ENCODE results near the gene MT1E.
"Not testable (repeated sequence)": the region's sequence is repeated elsewhere in the genome, so short reads cannot be mapped to it uniquely, and the experiment has no call there.

MT1E gene

GRCh38 chr16:56607109-56607618 lies 18.4 kb upstream of the MT1E start:
- peak in 1 of 2 donors; percentile 22 for DNase-seq

- no peak for DNase-seq
These were observed 17.9 kb upstream of the MT1E start for GRCh38 chr16:56607675-56608042.

DNA sequence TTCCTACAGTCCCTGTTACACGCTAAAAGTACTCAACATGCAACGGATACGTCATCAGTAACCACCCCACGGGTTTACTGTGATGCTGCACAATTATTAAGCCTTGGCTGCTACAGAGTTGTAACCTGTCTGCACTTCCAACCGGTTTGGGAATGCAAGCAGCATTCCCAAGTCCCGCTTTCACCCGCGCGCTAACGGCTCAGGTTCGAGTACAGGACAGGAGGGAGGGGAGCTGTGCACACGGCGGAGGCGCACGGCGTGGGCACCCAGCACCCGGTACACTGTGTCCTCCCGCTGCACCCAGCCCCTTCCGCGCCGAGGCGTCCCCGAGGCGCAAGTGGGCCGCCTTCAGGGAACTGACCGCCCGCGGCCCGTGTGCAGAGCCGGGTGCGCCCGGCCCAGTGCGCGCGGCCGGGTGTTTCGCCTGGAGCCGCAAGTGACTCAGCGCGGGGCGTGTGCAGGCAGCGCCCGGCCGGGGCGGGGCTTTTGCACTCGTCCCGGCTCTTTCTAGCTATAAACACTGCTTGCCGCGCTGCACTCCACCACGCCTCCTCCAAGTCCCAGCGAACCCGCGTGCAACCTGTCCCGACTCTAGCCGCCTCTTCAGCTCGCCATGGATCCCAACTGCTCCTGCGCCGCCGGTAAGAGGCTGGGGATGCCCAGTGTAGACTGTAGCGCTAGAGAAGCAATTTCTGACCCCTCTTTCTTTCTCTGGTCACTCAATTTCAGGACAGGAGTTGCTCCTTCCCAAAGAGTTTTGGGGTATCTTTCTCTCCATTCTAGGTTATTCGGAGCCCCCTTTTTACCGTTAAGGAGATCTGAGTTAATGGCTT lies 17.3 kb upstream of the MT1E start, which contains the start of gene MT2A:
MT2A (plus strand) TSS at position 542 of the 833 bp plus-strand sequence; CDS start at position 614, 72 bp downstream.
- peak; percentile 85 to 88 for DNase-seq

GRCh38 chr16:56608876-56609462 lies 16.6 kb upstream of the MT1E start:
- no peak for DNase-seq

- peak; percentile 82 to 85 for DNase-seq
These were observed 16.1 kb upstream of the MT1E start for GRCh38 chr16:56609463-56609921.

DNA sequence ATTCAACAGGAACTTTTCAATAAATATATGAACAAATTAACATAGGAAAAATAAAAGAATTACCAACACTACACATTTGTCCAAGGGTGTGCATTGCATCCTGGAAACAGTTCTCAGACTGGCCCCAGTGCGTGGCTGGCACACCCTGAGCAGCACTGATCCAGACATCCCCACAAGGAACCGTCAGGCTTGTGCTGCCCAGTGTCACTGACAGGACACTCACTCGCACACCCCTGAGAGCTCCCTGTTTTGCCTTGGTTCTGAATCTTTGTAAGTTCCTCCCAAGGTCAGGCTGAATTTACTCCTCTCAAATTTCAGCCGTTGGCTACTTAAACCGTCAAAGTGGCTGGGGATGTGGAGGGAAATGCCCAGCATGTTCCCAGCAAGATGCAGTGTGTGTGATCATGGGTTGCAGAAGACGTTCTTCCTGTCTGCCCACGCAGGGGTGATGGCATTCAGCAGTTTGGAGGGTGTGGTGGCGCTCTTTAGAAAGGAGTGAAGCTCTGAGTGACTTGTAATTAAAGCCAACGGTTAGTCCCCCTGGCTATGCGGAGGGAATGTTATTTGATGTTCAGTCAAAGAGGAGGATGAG lies 15.5 kb upstream of the MT1E start:
- DNase-seq, result peak; percentile 80 to 83

GRCh38 chr16:56610609-56611111 lies 14.9 kb upstream of the MT1E start:
- DNase-seq, result peak in 1 of 2 donors; percentile 25

DNA sequence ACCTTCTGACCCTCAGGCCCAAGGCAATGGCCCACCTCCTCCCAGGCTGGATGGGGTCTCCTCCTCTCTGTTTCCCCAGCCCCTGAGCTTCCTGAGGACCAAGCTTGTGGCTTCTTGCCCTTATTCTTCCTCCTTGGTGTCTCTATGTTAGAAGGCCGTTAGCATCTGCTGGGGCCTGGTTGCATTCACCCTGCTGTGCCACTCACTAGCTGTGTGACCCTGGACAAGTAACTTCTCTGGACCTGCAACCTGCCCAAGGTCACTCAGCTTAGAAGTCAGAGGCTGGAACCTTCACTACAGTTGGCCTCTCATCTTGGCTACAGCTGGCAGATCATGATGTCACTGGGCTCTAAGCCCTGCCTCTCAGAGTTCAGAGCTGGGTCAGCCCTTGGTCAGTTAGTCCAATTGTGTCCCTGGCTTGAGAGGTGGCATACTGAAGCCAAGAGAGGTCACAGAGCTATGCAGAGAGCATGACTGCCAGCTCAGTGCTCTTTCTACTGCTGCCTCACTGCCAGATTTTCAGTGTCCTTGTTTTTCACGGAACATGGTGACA lies 14.2 kb upstream of the MT1E start:
- no peak for DNase-seq

- no peak for DNase-seq
These were observed 11.9 kb upstream of the MT1E start for GRCh38 chr16:56613706-56614105.

- DNase-seq, result no peak
These were observed 11.0 kb upstream of the MT1E start for GRCh38 chr16:56614549-56614991.

- no peak for DNase-seq
These were observed 10.2 kb upstream of the MT1E start for GRCh38 chr16:56615353-56615752.

- DNase-seq, result no peak
These were observed 8.9 kb upstream of the MT1E start for GRCh38 chr16:56616608-56617211.

DNA sequence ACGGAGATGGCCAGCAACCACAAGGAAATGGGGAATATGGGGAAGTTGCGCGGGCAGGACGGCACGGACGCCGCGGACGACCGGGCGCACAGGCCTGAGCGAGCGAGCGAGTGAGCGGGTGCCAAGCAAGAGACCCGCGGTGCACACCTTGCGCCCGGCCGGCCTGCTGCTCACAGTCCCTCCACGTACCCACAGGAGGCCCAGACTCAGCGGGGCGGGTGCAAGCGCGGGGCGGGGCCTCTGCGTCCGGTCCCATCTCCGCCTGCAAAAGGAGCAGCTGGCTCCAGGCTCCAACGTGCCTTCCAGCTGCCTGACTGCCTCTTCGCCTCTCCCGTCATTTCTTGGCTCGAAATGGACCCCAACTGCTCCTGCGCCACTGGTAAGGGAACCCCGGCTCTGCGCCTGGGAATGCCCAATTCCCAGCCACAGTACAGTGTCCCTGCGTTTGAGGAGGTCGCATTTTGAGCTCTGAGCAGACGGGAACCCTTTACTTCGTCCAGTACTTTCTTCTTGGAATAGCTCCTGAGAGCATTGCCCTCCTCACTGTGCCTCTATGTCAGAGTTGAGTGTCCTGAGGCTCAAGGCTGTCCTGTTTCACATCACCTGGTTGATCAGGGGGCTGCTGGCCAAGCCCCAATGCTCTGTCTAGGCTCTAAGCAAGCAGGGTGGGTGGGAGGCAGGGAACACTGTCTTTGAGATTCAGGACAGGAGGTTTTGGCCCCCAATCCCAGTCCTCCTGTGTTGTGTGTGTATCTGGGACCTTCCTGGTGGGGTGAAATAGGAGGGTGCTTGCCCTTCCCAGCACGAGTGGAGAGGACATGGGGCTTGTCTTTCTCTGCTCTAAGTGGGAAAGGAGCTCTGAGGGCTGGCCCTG lies 8.1 kb upstream of the MT1E start:
- DNase-seq, result peak in 1 of 2 donors; percentile 48

DNA sequence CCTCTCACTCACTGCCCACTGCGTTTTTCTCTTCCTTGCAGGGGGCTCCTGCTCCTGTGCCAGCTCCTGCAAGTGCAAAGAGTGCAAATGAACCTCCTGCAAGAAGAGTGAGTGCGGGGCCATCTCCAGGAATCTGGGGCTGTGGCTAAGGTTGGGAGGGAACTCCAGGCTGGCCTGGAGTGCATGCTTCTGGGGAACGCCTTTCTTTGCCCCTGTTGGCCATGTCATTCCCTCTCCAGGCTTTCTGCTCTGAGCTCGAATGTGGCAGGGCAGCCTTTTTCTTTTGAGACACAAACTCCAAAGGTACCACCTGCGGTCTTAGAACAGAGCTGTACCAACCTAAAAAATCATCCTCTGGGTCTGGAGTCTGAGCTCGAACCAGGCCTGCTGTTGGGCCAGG lies 7.4 kb upstream of the MT1E start:
- DNase-seq, result no peak

DNA sequence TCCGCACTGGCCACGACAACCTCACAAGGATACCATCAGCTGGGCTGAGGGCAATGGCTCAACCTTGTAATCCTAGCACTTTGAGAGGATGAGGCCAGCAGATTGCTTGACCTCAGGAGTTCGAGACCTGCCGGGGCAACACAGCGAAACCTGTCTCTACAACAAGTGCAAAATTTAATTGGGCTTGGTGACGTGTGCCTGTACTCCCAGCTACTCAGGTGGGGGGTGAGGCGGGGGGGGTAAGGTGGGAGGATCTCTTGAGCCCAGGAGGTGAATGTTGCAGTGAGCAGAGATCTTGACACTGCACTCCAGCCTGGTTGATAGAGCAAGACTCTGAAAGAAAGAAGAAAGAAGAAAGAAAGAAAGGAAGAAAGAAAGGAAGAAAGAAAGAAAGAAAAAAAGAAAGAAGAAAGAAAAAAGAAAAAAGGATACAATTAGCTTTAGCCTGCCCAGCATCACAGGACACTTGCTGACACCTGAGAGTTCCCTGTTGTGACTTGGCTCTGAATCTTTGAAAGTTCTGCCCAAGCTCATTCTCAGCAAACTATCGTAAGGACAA lies 5.2 kb upstream of the MT1E start:
- DNase-seq, result no peak

GRCh38 chr16:56621665-56622445 lies 3.7 kb upstream of the MT1E start:
- DNase-seq, result not testable (repeated sequence)

GRCh38 chr16:56623184-56623583 lies 2.4 kb upstream of the MT1E start:
- DNase-seq, result not testable (repeated sequence)

DNA sequence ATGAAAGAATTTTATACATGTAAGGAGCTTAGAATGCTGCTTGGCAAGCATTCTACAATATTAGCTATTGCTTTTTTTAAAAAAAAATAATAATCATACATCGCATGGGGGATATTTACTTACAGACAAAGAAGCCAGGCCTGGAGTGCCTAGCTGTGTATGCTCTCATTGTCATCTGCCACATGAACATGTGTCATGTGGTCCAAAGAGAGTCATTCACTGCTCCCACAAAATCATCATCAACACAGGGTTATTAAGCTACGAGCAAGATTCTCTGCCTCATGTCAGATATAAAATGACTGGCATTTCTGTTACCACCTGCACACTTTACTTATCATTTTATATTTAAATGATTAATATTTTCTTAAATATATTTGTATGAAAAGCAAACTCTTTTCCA lies 1.9 kb upstream of the MT1E start:
- DNase-seq, result no peak

GRCh38 chr16:56625943-56626654 lies 518 bp downstream of the MT1E start:
- no peak for DNase-seq

DNA sequence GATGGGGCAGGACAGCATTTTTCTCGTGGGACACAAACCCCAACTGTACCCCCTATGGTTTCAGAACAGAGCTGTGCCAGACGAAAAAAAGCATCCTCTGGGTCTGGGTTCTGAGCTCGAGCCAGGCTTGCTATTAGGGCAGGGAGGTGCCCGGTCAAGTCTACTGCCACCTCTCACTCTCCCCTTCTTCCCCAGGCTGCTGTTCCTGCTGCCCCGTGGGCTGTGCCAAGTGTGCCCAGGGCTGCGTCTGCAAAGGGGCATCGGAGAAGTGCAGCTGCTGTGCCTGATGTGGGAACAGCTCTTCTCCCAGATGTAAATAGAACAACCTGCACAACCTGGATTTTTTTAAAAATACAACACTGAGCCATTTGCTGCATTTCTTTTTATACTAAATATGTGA lies 1.1 kb downstream of the MT1E start:
- no peak for DNase-seq

All from CD4-positive, alpha-beta T cell treated with Interferon alpha-2 for 1 hour (primary cell).